ENCODE measurements around the gene TSPEAR.

Gene TSPEAR

DNA sequence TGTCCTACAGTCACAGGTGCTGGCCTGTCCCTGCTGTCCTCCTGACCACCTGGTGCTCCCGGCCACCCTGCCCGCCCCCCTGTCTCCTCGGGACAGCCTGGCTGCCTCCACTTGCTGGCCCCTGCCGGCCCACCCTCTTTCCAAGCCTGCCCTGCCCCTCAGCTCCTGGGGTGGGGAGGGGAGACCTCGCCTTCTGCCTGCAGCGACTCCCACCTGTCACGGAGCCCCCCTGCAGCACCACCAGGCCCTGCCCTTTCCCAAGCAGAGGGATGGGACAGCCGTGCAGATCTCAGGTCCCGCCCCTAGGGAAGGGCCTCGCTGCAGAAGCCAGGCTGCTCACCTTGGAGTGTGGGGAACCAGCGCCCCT lies 248.6 kb downstream of the TSPEAR start:
- TF ChIP-seq CTCF (IDR thresholded peaks at IDR 0.05; ENCODE audit: low read depth, low read length) = no peak
- no peak overlapping the region for H3K4me3 ChIP-seq (ENCODE audit: low read depth, low read length)

DNA sequence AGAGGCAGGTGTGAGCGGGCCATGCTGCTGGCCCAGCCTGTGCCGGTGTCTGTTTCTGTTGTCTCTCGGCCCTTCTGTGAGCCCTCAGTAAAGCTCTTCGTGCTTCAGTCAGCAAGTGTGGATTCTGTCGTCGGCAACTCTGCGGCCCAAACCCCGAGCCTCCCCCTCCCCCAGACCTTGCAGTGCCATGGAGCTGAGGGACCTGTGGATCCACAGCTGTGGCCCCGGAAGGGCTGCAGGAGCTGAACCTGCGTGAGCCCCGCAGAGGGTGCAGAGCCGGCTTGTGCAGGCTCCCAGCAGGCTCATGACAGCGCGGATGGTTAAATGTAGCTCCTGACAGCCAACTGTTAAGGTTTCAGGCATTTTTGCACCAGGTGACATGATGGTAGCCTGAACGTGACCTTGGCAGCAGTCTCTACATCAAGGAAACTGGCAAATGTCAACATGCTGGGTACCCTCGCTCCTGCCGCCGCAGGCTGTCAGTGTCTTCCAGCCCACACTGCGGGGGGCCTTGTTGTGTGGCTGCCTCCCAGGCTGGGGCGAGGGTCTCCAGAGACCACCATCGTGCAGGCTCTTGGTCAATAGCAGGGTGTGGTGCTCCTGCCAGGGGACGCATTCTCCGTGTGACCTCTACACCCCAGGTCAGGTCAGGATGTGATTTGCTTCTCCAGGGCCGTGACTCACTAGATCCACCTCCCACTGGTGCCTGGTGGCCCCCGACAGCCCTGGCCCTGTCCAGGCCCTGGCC lies 249.1 kb downstream of the TSPEAR start:
- TF ChIP-seq CTCF (IDR thresholded peaks at IDR 0.05; ENCODE audit: low read depth, low read length) = no peak

GRCh38 chr21:44461464-44462001 lies 249.8 kb downstream of the TSPEAR start:
- no peak overlapping the region for H3K4me3 ChIP-seq (ENCODE audit: low read depth, low read length)
- no peak for TF ChIP-seq CTCF (IDR thresholded peaks at IDR 0.05; ENCODE audit: low read depth, low read length)

More for the DNA sequence above, 249.1 kb downstream of the TSPEAR start:
- H3K4me3 ChIP-seq (ENCODE audit: low read depth, low read length) = no peak overlapping the region

DNA sequence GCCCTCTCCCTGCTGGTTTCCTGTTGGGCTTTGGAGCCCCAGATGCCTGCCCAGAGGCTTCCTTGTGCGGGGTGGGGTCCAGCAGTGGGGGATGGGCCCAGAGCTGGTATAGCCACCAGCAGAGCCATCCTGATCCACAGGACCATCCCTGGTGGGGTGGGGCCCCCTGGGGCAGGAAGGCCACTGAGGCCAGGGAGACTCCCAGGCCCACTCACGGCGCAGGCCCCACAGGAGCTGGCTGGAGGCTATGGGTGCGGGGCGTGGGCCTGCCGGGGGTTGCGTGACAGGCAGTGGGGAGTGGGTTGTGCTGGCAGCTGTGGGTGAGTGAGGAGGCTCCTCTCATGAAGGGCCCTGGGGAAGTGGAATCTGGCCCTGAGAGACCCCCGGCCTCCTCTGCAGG lies 250.4 kb downstream of the TSPEAR start:
- no peak for TF ChIP-seq CTCF (IDR thresholded peaks at IDR 0.05; ENCODE audit: low read depth, low read length)

DNA sequence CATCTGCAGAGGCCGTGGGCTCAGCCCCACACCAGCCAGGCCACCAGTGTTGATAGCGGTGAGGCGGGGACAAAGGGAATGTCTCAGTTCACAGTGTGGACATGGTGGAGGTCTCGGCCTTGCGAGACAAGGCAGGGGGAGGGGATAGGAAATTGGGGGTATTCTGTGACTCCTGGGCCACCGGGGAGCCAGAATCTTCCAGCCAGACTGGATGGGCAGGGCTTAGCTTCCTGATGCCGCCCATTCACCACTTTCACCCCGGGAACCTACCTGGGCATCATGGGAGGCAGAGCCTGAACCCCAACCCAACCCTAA lies 251.0 kb downstream of the TSPEAR start:
- no peak for TF ChIP-seq CTCF (IDR thresholded peaks at IDR 0.05; ENCODE audit: low read depth, low read length)
- no peak overlapping the region for H3K4me3 ChIP-seq (ENCODE audit: low read depth, low read length)

More for the DNA sequence above, 250.4 kb downstream of the TSPEAR start:
- H3K4me3 ChIP-seq (ENCODE audit: low read depth, low read length) = no peak overlapping the region

DNA sequence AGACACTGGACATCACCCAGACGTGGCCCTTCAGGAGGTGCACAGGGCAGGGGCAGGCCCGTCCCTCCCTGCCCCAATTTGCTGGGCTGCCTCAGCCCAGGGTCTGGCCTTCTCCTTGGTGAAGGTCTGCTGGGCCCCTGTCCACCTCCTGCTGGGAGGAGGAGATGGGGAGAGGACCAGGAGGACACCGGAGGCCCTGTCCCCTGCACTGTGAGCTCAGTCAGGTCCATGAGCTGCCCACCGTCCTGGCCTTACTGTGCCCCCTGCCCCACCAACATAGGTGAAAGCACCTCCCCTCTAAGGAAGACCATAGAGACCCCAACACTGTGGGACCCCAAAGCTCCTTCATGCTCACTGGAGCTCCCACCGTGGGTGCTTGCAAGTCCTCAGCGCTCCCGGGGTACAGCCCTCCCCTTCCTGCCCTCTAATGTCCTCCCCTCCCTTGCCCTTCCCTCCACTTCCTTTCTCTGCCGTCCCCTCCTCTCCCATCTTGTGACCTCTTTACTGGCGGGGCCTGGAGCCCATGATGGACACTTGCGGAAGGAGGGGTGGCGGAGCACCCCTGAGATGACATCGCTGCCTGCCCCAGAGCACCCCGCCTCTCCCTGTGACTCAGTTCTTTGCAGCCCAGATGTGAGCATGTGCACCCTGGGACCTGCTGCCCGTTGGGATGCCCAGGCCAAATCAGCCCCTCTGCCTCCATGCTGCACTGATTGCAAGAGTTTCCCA lies 251.5 kb downstream of the TSPEAR start:
- no peak for TF ChIP-seq CTCF (IDR thresholded peaks at IDR 0.05; ENCODE audit: low read depth, low read length)
- no peak overlapping the region for H3K4me3 ChIP-seq (ENCODE audit: low read depth, low read length)

Data from WI38 (cell line).